ENCODE data around the gene HES1. TPM values are rescaled to one million over a fixed set of nuclear protein-coding genes. Genes with fewer than 3 reads are reported as not detected.

HES1 gene
- total and polyA plus RNA-seq, 12 donors: 12.4 to 59.3 (median 33.2) TPM

GRCh38 chr3:194181612-194182529 lies 45.9 kb downstream of the HES1 start:
- Histone ChIP-seq H3K4me1 (replicated peaks in 1 of 2) (peaks cover 0 to 4% of the 10 kb centered on the region in 2 donors), H3K36me3 (replicated peaks in 1 of 2) (no peaks in the 10 kb centered on the region), H3K9me3 (replicated peaks in 1 of 3) (no peaks in the 10 kb centered on the region), H3K4me3 (no peak overlapping the region), H3K27ac (no peak overlapping the region), H3K27me3 (no peaks in the 10 kb centered on the region)
- no peak for DNase-seq
- no peak for TF ChIP-seq CTCF (IDR thresholded peaks at IDR 0.05)
- 88 to 92% (median 90%) methylated on average over 11 of the region's 11 CpGs for WGBS, 4 donors
- intact Hi-C loops (cut with DNase I): no loop called here

DNA sequence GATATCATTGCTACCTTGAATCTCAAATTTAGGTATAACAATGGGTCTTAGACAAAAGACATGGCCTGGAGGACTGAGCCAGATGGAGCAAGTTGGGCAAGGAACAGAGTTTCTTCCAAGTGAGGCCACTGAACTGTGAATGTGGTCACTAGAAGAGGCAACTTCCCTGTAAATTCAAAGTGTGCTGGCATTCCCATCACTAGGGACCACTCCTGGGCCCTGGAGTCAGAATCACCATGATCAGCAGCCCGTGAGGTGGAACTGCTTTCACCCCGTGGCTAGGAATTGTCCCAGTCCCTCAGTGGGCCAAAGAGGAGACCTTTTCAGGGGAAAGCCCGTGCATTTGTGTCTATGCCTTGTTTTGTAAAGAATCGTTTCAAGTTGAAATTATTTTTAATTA lies 47.3 kb downstream of the HES1 start:
- H3K4me1 ChIP-seq (replicated peaks in 1 of 2): peaks cover 0 to 4% of the 10 kb centered on the region in 2 donors
- no peaks in the 10 kb centered on the region for H3K9me3 ChIP-seq (replicated peaks in 1 of 3)
- intact Hi-C loops (cut with DNase I): no loop called here
- H3K27me3 ChIP-seq: no peaks in the 10 kb centered on the region
- no peak overlapping the region for H3K4me3 ChIP-seq
- no peak for DNase-seq
- TF ChIP-seq POLR2A (IDR thresholded peaks at IDR 0.05) (no peak), CTCF (IDR thresholded peaks at IDR 0.05) (no peak)
- WGBS, 4 donors: 94 to 97% (median 97%) methylated on average over 4 of the region's 4 CpGs
- no peak overlapping the region for H3K27ac ChIP-seq
- no peaks in the 10 kb centered on the region for H3K36me3 ChIP-seq (replicated peaks in 1 of 2)

DNA sequence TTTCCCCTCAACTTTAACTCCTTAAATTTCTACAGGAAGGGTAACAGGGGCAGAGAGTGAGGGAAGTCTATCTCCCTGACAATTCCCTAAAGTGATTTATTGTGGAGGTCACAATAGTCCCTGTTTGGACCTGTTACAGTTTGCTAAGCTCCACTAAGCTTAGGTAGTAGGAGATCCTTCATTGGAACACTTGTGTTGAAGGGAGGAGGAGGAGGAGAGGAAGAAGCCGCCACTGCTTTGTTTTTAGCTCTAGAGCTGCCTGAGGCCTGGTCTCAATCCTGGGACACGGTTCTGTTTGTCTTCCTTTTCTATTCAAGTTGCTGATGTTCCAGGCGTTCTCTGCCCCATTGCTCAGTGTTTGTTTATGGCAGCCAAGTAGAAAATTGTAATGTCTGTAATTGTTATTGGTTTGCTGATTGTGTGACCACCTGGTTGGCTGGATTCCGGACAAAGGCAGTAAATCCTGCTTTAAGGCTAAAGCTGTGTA lies 48.4 kb downstream of the HES1 start:
- TF ChIP-seq CTCF (IDR thresholded peaks at IDR 0.05): no peak
- TF ChIP-seq POLR2A (IDR thresholded peaks at IDR 0.05): no peak
- Histone ChIP-seq H3K9me3 (replicated peaks in 1 of 3) (no peaks in the 10 kb centered on the region), H3K27ac (no peak overlapping the region), H3K27me3 (no peaks in the 10 kb centered on the region), H3K4me1 (replicated peaks in 1 of 2) (peaks cover 4 to 7% of the 10 kb centered on the region in 2 donors), H3K4me3 (no peak overlapping the region), H3K36me3 (replicated peaks in 1 of 2) (no peaks in the 10 kb centered on the region)
- WGBS, 4 donors: 74 to 92% (median 83%) methylated on average over 4 of the region's 4 CpGs
- no peak for DNase-seq
- intact Hi-C loops (cut with DNase I): no loop called here

- no peak overlapping the region for H3K27ac ChIP-seq
- intact Hi-C loops (cut with DNase I): no loop called here
- TF ChIP-seq POLR2A (IDR thresholded peaks at IDR 0.05) (no peak), CTCF (IDR thresholded peaks at IDR 0.05) (no peak)
- no peaks in the 10 kb centered on the region for H3K36me3 ChIP-seq (replicated peaks in 1 of 2)
- no peaks in the 10 kb centered on the region for H3K9me3 ChIP-seq (replicated peaks in 1 of 3)
- H3K4me1 ChIP-seq (replicated peaks in 1 of 2): peaks cover 8 to 11% of the 10 kb centered on the region in 2 donors
- 85 to 100% (median 95%) methylated on average over 1 of the region's 1 CpG for WGBS, 4 donors
- DNase-seq: no peak
- H3K4me3 ChIP-seq: no peak overlapping the region
- H3K27me3 ChIP-seq: no peaks in the 10 kb centered on the region
Observed at GRCh38 chr3:194184801-194185200, 48.9 kb downstream of the HES1 start.

Measured in adrenal gland (tissue), 12 donors.